CD4-positive, alpha-beta T cell (primary cell): ENCODE data around the gene CD9. TPM values are rescaled to one million over a fixed set of nuclear protein-coding genes. Genes with fewer than 3 reads are reported as not detected.

Experiments
- ATAC-seq: fragments of 200-7000 bp; cut with Tn5 transposase; one replicate; pipeline ENCODE4 v1.10.0; 2022; ENCODE audit warnings: mild to moderate bottlenecking; ENCODE audit not compliant: poor library complexity
- CTCF ChIA-PET: fragments of 350-600 bp; sonication (Branson Sonifier 250); formaldehyde crosslinking; loops from one replicate; lab custom pipeline; 2021; ENCODE audit warnings: antibody characterized with exemption, inconsistent platforms; lab: Charles Lee
- POLR2A ChIA-PET: fragments of 350-600 bp; sonication (Branson Sonifier 250); formaldehyde crosslinking; loops from one replicate; lab custom pipeline; 2021; ENCODE audit warnings: antibody characterized with exemption, inconsistent platforms; lab: Charles Lee
- DNase-seq, 14 experiments: peaks; one replicate each; pipeline ENCODE4 v3.0.0-alpha.2; 2013 to 2020; ENCODE audit warnings: mixed read lengths in 2 of 14
- H3K27ac ChIP-seq, 2 donors: one replicate each; pipeline versions ENCODE4 v1.5.1 to v1.7.0; 2013; ENCODE audit warnings: low read length in 2 of 2, low read depth in 1 of 2, mild to moderate bottlenecking in 1 of 2
- H3K27me3 ChIP-seq, 2 experiments: 1 replicate in 1 of 2; 2 replicates in 1 of 2; pipeline versions ENCODE4 v1.6.1 to v1.7.0; 2013; ENCODE audit warnings: low read length in 2 of 2, control low read depth in 1 of 2, mild to moderate bottlenecking in 1 of 2, moderate library complexity in 1 of 2; ENCODE audit not compliant: insufficient read depth in 2 of 2, control insufficient read depth in 1 of 2
- H3K36me3 ChIP-seq: one replicate; pipeline ENCODE4 v1.6.1; 2013; ENCODE audit warnings: low read length, control low read depth; ENCODE audit not compliant: insufficient read depth
- H3K4me1 ChIP-seq: one replicate; pipeline ENCODE4 v1.6.1; 2013; ENCODE audit warnings: low read length, control low read depth; ENCODE audit not compliant: insufficient read depth
- H3K4me3 ChIP-seq: one replicate; pipeline ENCODE4 v1.5.1; 2013; ENCODE audit warnings: mild to moderate bottlenecking, low read length, moderate library complexity
- H3K9me3 ChIP-seq, 2 experiments: 1 replicate in 1 of 2; 2 replicates in 1 of 2; pipeline versions ENCODE4 v1.6.1 to v1.7.0; 2013; ENCODE audit warnings: low read length in 2 of 2, mild to moderate bottlenecking in 2 of 2, control low read depth in 1 of 2, moderate library complexity in 1 of 2; ENCODE audit not compliant: control insufficient read depth in 1 of 2, insufficient read depth in 1 of 2
- H3K27ac Mint-ChIP-seq: one replicate; pipeline ENCODE4 v1.8.0; 2020; ENCODE audit warnings: mixed read lengths
- H3K27me3 Mint-ChIP-seq: one replicate; pipeline ENCODE4 v1.8.0; 2021; ENCODE audit warnings: mixed read lengths
- H3K36me3 Mint-ChIP-seq: one replicate; pipeline ENCODE4 v1.8.0; 2021; ENCODE audit warnings: low read depth, mixed read lengths
- H3K4me1 Mint-ChIP-seq: one replicate; pipeline ENCODE4 v1.8.0; 2021; ENCODE audit warnings: low read depth, mixed read lengths
- H3K4me3 Mint-ChIP-seq: one replicate; pipeline ENCODE4 v1.8.0; 2020; ENCODE audit warnings: mild to moderate bottlenecking, mixed read lengths
- H3K9me3 Mint-ChIP-seq: one replicate; pipeline ENCODE4 v1.8.0; 2020; ENCODE audit warnings: mixed read lengths
- CTCF ChIP-seq: fragments of 200-600 bp; IDR thresholded peaks from one replicate; pipeline ENCODE4 v1.8.0; 2022; ENCODE audit warnings: antibody characterized with exemption, mild to moderate bottlenecking
- intact Hi-C, 2 experiments: fragments of 100-400 bp; cut with DNase I in 1 of 2; cut with micrococcal nuclease in 1 of 2; formaldehyde crosslinking; loops; one replicate each; pipeline versions ENCODE4 v1.15.1 to v1.9.0; 2023 to 2025; cut with DNase I, micrococcal nuclease
- total RNA-seq, 174 experiments: library from RNA in 2 of 174; stranded (reverse) in 2 of 174; gene quantifications; one replicate each; pipeline ENCODE4 v1.2.3 and lab custom pipeline; 2021 to 2026

The CD9 gene
- total RNA-seq, 2 experiments from 2014 or later = 0.36 to 0.66 TPM

GRCh38 chr12:6285532-6286306, 85.5 kb downstream of the CD9 start:
- H3K4me1 ChIP-seq = peaks cover 4% of the 10 kb centered on the region
- no peak overlapping the region for H3K27ac ChIP-seq
- ChIA-PET POLR2A (interaction anchor here (0.6 kb wide), 1 partner anchor 123 kb away, joined by 3 read pairs; no protein-coding TSS in a partner anchor), CTCF (interaction anchor here (0.6 to 2.1 kb wide), 4 partner anchors 16 to 292 kb away, joined by 3 to 13 read pairs (median 4); no protein-coding TSS in a partner anchor)
- no peaks in the 10 kb centered on the region for H3K9me3 ChIP-seq
- Mint-ChIP-seq H3K27me3 (peaks cover 10% of the 10 kb centered on the region), H3K4me1 (peaks cover 5% of the 10 kb centered on the region), H3K27ac (no peak overlapping the region), H3K36me3 (no peaks in the 10 kb centered on the region), H3K4me3 (no peak overlapping the region), H3K9me3 (no peaks in the 10 kb centered on the region)
- no peak for DNase-seq
- no peaks in the 10 kb centered on the region for H3K27me3 ChIP-seq
- H3K36me3 ChIP-seq = no peaks in the 10 kb centered on the region
- no peak overlapping the region for H3K4me3 ChIP-seq
- intact Hi-C loops = loop anchor here (1.0 kb wide), 3 partner anchors 90 to 297 kb away; no protein-coding TSS in a partner anchor
- no peak for ATAC-seq
- TF ChIP-seq CTCF = no peak

Other genes starting within 250 kb of the CD9 start
- under 1 TPM in 1 of 2 experiments, not detected in 1; 0.20 TPM for gene VWF, start 75.7 kb upstream of the CD9 start, total RNA-seq
- gene PLEKHG6, start 110.3 kb downstream of the CD9 start, total RNA-seq = not detected
- 10 to 100 TPM; 16.3 to 19.2 TPM for gene TNFRSF1A, start 141.7 kb downstream of the CD9 start, total RNA-seq
- gene SCNN1A, start 175.2 kb downstream of the CD9 start, total RNA-seq = 1 to 10 TPM; 1.1 to 2.0 TPM
- under 1 TPM; 0.38 to 0.67 TPM for gene LTBR, start 183.8 kb downstream of the CD9 start, total RNA-seq
- 10 to 100 TPM; 42.7 to 46.1 TPM for gene CD27, start 244.6 kb downstream of the CD9 start, total RNA-seq